NCI-H1417 (cell line): Measurements from ENCODE around the gene SDSL.
A peak's percentile ranks its signal among the peaks of the same experiment; 100 is the strongest.

Experiments
- DNase-seq, 3 experiments: peaks; one replicate each; lab custom pipeline; 2025; lab: John Stamatoyannopoulos, UW

The SDSL gene, protein sequence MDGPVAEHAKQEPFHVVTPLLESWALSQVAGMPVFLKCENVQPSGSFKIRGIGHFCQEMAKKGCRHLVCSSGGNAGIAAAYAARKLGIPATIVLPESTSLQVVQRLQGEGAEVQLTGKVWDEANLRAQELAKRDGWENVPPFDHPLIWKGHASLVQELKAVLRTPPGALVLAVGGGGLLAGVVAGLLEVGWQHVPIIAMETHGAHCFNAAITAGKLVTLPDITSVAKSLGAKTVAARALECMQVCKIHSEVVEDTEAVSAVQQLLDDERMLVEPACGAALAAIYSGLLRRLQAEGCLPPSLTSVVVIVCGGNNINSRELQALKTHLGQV

DNA sequence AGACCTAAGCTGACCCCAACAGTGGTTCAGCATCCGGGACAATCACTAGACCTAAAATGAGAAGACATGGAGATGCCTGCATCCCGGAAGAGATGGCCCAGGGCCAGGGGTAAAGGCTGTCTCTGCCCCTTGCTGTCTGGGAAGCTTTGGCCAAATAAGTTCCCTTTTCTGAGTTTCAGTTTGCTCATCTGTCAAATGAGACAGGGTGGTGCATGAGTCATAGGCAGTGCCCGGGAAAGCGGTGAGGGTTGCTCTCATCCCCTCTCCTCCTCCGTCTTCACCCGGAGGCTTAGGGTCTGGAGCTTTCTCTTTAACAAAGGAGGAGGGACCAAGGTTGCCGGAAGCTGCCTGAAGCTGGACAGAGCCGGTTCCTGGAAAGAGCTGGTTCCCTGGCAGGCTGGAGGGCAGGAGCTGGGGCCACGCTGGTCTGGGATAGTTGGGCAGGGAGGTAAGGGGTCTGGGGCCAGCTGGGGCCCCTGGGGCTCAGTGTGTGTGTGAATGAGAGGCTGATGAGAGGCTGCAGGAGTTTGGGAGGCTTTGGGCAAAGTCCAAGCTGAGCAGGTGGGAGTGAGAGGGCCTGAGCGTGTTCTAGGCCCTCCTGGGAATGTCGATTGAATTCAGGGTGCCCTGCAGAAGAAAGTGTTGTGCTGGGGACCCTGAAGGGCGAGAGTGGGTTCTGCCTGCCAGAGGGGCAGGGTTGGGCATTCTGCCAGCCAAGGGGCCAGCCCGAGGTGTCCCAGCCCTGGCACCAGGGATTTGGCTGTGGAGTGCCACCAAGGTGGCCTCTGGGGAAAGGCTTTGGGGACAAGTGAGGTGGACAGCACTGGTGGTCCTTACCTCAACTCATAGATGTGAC lies at the start of gene SDSL:
Gene SDSL (plus strand): TSS at position 351 of the 856 bp plus-strand sequence. CDS start 5,603 bp downstream, outside the sequence.
- no peak for DNase-seq

DNA sequence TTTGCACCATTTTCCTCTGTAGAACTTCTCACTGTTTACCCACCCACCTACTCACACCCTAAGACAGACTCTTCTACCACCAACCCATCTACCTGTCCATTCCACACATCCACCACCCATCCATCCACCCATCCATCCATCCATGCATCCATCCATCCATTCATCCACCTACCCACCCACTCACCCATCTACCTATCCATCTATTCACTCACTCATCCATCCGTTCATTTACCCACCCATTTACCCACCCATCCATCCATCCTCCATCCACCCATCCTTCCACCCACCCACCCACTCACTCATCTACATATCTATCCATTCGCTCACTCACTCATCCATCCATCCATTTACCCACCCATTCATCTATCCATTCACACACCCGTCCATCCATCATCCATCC lies 48.7 kb upstream of the SDSL start:
- DNase-seq = no peak

DNA sequence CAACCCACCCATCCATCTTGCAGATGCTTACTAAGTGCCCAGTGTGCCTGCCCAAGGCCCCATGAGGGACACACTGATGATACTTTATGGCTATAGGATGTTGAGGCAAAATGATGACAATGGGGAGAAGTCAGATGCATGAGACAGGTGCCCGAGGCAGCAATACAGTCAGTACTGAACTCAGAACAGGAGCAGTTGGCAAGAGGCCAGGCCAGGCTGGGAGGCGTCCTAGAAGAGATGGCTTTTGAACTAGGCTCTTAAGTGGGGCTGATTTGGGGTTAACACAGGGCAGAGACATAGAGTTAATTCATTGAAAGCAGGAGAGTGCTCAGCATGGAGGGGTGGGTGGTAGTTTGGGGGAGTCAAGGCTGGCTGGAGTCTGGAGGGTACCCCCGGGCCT lies 48.2 kb upstream of the SDSL start:
- DNase-seq = no peak

DNA sequence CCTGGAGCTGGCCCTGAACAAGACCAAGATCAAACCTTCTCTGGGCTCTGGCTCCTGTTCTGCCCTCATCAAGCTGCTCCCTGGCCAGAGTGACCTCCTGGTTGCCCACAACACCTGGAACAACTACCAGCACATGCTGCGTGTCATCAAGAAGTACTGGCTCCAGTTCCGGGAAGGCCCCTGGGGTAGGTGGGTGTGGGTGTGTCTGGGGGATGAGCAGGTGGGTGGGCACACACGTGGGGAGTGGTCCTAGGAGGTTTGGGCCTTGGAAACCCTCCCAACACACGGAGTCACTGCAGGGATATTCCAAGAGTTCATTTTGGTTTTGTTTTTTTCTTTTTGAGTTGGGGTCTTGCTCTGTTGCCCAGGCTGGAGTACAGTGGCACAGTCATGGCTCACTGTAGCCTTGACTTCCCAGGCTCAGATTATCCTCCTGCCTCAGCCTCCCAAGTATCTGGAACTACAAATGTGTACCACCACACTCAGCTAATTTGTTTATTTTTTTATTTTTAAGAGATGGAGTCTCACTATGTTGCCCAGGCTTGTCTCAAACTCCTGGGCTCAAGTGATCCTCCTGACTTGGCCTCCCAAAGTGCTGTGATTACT lies 47.3 kb upstream of the SDSL start:
- DNase-seq = no peak

DNA sequence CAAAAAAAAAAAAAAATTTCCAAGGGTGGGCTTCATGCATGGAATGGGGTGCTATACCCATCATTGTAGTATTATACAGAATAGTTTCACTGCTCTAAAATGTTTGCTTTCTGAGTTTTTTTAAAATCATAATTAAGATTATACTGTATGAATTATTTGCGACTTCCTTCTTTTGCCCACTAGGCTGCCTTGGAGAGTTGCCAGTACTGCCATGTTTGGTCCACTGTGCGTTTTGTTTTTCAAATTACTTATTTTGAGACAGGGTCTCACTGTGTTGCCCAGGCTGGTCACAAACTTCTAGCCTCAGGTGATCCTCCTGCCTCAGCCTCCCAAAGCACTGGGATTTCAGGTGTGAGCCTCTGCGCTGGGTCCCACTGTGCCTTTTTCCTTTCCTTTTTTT lies 43.9 kb upstream of the SDSL start:
- no peak for DNase-seq

DNA sequence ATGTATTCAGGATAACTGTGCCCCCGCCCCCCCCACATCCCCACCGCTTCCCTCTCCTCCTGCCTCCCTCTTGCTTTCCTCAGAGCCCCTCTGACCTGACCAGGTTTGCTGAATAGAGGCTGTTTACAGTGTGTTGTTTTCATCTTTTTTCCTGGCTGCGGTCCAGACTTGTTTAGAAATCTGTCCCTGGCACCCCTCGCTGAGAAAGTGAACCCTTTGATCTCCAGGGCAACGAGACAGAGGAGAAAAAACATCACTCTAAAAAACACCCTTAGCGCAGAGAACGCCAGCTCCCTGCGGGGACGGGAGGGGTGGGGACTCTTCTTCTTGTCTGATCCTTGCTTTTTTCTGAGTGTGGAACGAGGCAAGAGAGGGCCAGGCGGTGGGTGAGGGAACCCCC lies 41.0 kb upstream of the SDSL start:
- DNase-seq = peak in 2 of 3 experiments; percentile 48 to 83

DNA sequence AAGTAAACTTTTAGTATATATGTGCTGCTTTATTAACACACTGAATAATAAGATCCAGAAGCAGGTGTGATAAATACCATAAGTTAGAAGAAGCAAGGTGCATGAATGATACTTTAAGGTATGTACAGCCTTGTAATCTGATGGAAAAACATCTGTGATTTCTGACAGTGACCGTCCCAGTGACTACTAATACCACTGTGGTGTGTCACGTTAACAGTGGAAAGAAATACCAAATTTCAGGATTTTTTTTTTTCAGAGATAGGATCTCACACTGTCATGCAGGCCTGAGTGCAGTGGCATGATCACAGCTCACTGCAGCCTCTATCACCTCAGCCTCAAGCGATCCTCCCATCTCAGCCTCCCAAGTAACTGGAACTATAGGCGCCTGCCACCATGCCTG lies 40.0 kb upstream of the SDSL start:
- DNase-seq = no peak

DNA sequence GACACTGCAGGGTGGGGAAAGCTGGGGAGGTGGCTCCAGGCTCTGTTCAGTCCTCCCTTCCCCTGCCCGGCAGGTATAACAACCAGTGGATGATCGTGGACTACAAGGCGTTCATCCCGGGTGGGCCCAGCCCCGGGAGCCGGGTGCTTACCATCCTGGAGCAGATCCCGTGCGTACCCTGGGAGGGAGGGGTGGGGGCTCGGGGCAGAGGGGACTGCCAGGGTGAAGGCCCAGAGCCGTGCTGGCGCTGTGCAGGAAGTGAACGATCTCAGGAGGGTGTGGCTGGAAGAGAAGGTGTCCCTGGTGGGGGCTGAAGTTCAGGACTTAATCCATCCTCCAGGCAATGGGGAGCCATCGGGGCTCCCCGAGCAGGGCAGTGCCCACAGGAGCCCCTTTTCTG lies 37.4 kb upstream of the SDSL start:
- no peak for DNase-seq

DNA sequence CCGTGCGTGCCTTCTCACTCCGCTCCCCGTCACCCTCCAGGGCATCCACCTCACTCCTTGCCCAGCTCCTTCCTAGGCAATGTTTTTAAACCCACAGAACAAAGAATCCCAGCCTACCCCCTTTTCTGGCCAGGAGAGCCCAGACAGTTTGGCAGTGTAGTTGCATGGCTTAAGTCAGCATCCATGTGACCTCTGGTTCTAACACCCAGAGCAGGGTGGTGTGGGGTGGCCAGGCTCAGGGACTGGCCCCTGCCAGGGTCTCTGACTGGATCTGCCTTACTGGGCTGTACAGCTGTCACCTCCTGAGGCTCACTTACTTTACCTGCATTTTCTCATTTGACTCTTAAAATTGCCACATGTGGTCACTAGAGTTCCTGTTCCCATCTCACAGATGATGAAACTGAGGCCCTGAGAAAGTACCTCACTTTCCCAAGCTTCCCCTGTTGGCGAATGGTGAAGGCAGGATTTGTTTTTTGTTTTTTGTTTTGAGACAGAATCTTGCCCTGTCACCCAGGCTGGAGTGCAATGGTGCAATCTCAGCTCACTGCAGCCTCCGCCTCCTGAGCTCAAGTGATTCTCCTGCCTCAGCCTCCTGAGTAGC lies 36.8 kb upstream of the SDSL start:
- DNase-seq = no peak

DNA sequence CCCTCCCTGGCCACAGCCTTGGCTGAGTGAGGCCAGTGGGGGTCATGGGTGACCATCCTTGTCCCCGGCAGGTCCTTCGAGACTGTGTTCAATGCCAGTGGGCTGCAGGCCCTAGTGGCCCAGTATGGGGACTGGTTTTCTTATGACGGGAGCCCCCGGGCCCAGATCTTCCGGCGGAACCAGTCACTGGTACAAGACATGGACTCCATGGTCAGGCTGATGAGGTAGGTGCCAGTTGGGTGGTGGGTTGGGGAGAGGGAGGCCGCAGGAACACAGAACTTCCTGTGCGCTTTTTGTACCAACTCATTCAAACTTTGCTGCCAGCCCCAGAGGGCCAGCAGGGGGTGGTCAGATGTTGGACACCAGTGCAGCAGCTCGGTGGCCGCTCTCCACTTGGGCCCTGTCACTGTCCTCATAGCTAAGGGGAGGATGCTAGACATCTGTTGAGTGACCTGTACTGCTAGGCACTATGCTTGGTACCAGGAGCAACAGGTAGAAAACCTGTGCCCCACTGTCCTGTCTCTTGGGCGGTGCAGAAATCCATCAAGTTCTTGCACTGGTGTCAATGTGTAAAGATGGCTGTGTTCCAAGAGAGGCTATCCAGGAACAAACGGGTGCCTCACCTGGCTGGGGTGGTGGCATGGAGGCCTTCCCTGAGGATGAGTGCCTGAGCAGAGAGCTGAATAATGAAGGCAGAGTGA lies 35.2 kb upstream of the SDSL start:
- DNase-seq = no peak

DNA sequence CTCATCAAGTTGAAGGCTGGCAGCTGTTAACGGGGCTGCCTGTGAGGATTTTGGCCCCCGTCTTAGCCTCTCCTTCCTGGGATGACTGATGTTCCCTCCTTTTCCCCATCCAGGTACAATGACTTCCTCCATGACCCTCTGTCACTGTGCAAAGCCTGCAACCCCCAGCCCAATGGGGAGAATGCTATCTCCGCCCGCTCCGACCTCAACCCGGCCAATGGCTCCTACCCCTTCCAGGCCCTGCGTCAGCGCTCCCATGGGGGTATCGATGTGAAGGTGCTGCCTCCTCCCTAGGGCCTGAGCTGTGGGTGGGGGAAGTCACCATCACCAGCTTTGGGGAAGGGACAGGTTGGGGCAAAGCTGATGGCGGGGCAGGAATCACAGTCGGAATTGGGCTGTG lies 34.5 kb upstream of the SDSL start:
- DNase-seq = no peak

DNA sequence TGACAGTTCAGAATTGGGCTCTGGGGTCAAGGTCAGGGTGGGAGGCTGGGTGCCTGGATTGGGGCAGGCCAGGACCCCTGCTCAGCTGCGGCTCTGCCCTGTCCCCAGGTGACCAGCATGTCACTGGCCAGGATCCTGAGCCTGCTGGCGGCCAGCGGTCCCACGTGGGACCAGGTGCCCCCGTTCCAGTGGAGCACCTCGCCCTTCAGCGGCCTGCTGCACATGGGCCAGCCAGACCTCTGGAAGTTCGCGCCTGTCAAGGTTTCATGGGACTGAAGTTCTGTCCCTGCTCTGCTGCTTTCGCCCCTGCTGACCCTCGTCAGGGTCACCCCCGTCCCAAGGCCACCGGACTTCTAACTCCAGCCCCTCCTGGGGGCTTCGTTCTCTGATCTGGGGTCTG lies 33.8 kb upstream of the SDSL start:
- DNase-seq = no peak

DNA sequence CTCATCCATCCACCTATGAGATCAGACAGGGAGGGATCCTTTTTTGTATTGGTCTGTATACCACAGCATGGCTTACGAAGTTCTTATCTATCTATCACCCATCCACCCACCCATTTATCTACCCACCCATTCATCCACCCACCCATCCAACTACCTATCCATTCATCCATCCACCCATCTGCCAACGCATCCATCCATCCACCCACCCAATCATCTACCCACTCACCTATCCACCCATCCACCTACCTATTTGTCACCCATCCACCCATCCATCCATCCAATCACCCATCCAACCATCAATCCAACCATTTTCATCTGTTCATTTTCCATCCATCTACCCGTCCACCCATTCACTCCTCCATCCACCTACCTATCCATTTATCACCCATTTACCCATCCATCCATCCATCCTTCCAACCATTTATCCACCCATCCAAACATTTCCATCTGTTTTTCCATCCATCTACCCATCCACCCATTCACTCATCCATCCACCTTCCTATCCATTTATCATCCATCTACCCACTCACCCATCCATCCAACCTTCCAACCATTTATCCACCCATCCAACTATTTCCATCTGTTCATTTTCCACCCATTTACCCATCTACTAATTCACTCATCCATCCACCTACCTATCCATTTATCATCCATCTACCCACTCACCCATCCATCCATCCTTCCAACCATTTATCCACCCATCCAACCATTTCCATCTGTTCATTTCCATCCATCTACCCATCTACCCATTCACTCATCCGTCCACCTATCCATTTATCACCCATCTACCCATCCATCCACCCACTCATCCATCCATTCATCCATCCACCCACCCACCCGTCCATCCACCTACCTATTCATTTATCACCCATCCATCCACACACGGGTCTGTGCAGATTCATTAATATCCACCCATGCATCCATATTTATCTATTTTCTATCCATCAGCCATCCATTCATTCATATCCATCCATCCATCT lies 31.8 kb upstream of the SDSL start:
- no peak for DNase-seq

DNA sequence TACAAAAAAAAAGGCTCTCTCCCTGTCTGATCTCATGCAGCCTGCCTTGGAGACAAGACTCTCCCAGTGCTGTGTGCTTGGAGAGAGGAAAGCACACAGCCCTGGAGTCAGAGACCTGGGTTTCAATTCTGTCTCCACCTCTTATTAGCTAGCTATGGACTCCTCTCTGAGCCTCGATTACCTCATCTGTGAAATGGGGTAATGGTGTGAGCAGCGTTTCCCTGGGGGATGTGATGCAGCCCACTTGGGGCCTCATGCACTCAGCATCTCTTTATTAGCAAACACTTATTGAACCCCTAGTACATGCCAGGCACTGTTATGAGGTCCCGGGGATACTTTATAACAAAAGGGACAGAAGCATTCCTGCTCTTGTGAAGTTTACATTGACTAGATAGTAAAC lies 31.0 kb upstream of the SDSL start:
- DNase-seq = no peak

DNA sequence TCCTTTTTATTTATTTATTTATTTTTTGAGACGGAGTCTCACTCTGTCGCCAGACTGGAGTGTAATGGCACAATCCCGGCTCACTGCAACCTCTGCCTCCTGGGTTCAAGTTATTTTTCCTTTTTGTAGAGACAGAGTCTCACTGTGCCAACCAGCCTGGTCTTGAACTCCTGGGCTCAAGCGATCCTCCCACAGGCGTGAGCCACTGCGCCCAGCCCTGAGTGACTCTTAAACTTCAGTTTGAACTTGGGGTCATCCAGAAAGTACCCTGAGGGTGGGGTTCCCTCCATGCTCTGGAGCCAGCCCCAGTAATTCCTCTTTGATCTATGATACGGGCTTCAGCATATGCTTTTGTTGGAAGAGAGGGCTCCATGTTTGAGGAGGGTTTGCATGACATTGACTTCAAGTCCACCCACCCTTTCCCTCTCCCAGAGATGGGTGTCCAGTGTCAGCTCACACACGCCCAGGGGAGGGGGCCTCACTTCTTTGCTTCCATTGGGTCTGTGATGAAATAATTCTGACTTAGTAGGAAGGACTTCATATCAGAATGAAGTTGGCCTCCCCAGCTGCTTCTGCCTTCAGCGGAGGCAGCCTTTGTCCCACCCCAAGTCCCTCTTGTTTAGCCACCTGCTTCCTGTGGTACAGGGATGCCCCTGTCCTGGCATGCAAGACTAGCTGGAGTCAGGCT lies 30.4 kb upstream of the SDSL start:
- DNase-seq = no peak

DNA sequence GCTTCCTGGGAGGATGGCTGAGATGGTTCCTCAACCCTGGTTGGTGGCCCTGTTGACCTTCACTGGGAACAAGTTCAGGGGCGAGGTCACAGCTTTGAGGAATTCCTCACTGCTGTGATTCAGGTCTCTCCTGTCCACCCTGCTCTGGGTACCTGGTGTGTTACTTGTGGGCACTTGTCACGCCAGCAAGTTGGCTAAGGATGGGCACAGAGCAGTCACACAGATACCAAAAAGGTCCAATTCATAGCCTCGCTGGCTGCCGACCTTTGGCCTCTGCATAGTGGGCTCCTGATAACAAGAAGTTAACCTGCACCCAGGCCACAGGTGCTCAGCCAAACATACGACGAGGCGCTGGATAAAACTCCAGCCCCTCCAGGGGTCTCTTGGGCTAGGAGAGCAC lies 29.7 kb upstream of the SDSL start:
- DNase-seq = no peak

DNA sequence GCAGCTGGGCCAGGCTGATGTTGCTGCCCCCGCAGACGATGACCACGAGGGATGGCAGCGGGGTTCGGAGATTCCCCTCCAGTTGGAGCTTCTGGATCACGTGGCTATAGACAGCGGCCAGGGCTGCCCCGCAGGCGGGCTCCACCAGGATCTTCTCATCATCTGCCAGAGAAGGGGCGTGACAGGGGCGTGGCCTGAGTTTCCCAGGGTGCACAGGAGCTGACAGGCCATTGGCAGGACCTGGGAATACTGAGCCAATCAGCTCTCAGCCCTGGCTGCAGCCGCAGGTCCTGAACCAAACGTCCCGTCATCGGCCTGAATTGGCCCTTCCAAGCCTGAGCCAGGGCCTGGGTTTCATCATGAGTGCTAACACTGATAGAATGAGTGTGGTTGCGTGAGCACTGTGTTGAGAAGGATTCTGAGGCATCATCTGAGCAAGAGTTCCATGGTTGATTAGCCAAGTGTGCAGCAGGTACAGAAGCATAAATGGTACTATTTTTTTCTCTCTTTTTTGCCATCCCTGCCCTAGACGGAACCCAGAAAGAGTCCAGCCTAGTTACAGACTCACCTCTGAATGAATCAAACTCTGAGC lies 29.1 kb upstream of the SDSL start:
- no peak for DNase-seq

DNA sequence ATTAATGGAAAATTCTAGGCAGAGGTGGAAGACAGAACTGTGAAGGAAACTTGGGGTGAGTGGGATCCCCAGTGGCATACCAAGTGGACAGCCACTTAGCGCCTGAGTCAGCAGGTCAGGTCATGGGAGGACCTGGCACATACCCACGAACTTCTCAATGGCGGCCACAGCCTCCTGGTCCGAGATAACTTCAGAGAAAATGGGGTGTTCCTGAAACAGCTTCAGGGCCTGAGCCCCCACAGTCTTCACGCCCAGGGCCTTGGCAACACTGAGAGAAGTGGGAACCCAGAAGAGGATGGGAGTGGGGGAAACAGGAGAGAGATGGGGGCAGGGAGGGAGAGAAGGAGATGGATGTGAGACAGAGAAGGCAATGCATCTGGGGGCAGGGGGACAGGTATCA lies 28.4 kb upstream of the SDSL start:
- DNase-seq = no peak

DNA sequence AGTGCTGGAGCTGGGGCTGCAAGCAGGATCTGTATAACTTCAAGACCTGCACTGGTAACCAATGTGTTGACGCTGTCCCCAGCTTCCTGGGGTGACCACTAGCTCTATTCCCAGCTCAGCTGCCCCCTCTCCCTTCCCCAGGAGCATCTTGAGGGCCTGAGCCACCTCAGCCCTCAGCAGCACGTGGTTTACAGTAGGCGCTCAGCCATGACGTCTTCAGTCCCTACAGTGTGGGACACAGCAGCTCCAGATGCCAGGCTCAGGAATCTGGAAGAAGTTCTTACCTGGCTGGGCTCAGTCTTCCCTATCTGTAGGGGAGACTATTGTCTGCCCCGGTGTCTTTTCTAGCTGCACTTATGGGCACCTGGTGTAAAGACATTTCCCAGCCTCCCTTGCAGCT lies 27.1 kb upstream of the SDSL start:
- no peak for DNase-seq

DNA sequence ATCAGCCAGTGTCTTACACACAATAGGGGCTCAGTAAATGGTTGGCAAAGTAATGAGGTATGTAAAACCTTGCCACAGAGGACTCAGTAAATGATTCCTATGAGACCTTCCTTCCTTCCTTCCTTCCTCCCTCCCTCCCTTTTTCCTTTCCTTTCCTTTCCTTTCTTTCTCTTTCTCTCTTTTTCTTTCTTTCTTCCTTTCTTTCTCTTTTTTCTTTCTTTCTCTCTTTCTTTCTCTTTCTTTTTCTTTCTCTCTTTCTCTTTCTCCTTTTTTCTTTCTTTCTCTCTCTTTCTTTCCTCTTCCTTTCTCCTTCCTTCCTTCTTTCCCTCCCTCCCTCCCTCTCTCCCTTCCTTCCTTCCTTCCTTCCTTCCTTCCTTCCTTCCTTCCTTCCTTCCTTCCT lies 26.0 kb upstream of the SDSL start:
- no peak for DNase-seq
